ENCODE measurements around the gene JDP2.

DNA sequence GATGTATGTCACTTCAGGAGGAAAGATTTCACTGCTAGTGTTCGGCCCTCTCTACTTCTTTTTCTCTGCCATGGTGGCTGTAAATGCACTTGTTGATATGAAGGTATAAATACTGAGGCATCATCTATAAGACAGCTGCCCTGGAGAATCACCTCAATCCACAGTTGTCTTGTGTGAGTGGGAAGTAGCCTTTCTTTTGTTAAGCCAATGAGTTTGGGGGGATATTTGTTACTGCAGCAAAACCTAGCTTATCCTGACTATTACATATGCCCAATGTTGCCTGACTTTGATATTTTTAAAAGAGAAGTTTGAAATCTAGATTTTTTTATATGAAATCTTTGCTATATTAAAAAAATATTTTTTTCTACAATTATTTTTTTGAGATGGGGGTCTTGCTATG lies 3.3 kb upstream of the JDP2 start:
- TF ChIP-seq, protein P1, sequence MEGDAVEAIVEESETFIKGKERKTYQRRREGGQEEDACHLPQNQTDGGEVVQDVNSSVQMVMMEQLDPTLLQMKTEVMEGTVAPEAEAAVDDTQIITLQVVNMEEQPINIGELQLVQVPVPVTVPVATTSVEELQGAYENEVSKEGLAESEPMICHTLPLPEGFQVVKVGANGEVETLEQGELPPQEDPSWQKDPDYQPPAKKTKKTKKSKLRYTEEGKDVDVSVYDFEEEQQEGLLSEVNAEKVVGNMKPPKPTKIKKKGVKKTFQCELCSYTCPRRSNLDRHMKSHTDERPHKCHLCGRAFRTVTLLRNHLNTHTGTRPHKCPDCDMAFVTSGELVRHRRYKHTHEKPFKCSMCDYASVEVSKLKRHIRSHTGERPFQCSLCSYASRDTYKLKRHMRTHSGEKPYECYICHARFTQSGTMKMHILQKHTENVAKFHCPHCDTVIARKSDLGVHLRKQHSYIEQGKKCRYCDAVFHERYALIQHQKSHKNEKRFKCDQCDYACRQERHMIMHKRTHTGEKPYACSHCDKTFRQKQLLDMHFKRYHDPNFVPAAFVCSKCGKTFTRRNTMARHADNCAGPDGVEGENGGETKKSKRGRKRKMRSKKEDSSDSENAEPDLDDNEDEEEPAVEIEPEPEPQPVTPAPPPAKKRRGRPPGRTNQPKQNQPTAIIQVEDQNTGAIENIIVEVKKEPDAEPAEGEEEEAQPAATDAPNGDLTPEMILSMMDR (conservative IDR thresholded peaks at IDR 0.05; ENCODE audit: low read depth, low read length): no peak
- no peak for TF ChIP-seq EZH2 (IDR thresholded peaks at IDR 0.05; ENCODE audit: borderline replicate concordance, low read depth, low read length, poor library complexity, severe bottlenecking)
